ENCODE results near the gene GNGT1.

GNGT1 gene

DNA sequence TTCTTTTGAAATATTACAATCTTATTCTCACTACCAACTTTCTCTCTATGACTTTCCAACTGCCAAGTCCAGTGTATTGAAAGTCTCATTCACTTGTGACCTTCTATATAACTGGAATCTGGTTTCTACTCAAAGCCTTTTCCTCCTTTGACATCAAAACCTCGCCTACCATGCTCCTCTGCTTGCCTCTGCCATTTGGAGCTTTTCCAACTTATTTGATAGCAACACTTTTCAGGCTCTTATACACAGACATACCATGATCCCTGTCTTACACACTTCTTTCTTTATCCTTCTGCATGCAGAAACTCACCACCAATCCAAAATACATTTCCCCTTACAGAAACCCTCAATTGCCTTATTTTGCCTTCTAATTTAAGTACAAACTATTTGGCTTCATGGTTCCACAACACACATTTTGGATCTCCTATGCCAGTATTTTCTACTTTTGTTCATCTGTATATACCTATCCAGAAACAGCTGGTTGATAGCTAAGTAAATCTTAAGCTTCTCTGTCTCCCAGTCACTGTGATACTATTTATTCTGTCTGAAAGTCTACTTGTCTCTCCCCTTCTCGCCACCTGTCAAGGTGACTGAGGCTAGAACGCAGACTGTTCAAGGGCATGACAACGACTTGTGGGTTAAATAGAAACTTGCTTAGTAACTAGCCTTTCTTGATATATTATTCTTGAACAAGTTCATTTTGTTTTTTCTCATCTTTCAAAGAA lies 37.6 kb downstream of the GNGT1 start:
- DNase-seq (ENCODE audit: low spot score): no peak

- no peak for DNase-seq (ENCODE audit: low spot score)
Observed at GRCh38 chr7:93944673-93945072, 38.3 kb downstream of the GNGT1 start.

DNA sequence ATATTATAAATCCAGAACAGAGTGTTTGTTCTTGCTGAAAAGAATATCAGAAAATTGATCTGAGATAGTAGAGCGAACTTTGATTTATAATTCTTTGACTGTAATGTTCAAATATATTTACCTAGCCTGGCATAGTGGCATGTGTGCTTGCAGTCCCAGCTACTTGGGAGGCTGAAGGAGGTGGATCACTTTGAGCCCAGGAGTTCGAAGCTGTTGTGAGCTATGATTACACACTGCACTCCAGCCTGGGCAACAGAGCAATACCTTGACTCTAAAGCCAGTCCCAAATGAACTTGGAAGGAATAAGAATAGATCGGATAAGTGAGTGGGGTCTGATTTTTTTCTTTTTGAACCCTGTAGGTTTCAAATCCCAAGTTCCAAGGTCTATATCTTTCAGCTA lies 38.7 kb downstream of the GNGT1 start:
- DNase-seq (ENCODE audit: low spot score): no peak

DNA sequence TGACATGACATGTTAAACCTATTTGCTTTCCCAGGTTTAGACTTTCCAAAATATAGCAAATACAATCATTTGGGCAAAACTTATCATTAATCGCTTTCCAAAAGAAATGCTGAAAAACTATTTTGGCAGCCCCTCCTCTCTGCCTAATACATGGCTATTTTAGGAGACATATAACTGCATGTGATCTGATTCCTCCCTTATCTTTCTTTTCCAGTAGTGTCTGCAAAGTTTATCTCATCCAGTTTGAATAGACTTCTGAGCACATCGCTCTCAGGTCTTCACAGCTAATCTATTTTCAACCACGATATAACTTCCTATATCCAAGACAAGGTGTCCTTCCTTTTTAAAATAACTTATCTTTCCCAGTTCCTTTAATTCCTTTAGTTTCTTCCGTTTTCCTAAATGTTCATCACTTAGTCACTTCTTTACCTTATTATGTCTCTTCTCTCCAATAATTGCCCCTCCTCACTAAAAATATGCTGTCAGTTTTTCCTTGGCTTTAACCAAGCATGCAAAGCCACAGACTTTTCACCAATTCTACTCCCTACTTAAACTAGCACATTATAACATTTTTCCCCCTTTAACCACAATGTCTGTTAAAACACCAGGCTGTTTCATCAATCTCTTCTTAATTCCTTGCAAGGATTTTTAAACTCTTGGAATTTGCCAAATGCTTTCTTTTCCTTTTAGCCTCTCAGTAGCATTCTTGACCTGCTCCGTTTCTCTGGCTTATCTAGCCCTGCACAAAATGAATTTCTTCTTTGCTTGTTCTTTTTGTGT lies 39.6 kb downstream of the GNGT1 start:
- DNase-seq (ENCODE audit: low spot score): no peak

DNA sequence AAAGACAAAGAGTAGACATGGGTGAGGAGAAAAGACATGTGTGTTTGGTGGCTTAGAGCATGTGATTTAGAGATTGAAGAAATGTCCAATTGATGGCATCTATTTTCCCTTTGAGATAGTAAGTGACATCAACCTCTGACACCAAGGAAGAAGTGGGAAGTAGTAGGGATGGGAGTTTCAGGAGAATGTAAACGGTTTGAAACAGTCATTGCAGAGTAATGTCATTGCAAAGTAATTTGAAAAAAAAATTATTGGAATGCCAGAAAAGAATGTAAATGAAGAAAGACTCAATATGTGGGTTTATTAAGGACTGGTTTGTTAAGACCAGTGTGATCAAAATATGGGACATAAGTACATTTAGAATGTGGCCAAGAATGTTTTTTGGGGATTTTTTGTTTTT lies 41.7 kb downstream of the GNGT1 start:
- DNase-seq (ENCODE audit: low spot score): no peak

GRCh38 chr7:93948873-93949272 lies 42.5 kb downstream of the GNGT1 start:
- DNase-seq (ENCODE audit: low spot score): no peak

DNA sequence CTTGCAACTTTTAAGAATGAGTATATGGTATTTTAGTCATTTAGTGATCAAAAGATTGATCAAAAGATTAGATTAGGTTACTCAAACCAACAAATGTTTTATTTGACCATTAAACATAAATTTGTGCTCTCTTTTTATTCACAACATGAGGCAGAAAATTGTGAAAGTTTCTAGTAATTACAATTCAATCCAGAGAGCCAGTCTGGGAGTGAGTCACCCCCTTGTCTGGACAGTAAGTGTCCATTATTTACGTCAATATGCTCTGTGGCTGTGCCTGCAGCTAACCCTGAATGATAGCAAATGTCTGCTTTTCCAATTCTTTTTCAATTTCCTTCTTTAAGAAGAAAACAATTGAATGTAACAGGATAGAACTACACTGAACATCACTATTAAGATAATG lies 43.1 kb downstream of the GNGT1 start:
- DNase-seq (ENCODE audit: low spot score): no peak

- DNase-seq (ENCODE audit: low spot score): no peak
Observed at GRCh38 chr7:93955304-93955703, 48.9 kb downstream of the GNGT1 start.

DNA sequence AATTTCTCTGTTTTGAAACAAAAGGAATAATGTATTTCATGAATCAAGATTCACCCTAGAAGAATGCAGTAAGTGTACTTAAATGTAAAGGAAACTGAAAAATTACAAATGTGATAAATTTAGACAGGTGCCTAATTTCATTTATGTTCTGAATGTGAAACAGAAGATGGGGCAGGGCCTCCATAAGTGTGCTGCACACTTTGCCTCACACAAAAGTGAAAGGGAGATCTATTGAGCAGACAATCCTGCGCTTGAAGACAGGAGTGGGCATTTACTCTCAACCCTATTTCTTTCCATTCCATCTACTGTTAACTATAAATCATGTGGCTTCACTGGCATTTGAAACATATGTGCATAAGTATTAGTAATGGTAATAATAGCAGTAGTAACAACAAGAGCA lies 51.4 kb downstream of the GNGT1 start:
- DNase-seq (ENCODE audit: low spot score): no peak

DNA sequence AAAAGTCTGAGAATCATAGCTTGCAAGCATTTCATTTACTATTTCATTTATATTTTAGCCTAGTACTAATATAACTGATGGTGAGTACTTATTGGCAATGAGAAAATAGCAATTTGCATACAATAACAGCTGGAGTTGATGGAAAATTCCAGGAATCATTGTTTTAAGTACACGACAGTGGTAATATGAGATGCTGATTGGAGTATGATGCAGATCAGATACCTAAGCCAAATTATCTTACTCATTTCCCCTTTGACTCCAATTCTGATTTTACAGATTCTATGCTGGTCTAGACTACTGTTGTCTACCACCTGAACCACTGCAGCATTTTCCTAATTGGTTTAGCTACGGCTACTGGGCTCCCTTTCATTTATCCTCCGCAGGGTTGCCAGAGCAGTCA lies 51.8 kb downstream of the GNGT1 start:
- DNase-seq (ENCODE audit: low spot score): no peak

DNA sequence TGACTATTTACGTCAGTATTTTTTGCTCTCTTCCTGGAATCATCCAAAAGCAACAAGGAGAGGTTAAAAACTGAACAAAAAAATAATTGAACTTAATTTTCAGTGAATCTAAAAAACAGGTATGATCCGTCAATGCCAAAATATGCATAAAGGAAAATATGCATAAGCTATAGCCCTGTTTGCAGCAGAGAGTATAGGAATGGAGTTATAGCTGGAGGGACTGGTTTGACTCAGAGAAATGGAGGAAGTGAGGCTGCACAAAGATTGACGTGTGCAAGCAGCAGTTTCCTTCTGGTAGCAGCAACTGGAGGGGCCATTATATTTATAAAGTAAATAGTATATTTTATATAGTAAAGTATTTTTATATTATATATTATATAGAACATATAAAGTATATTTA lies 52.3 kb downstream of the GNGT1 start:
- no peak for DNase-seq (ENCODE audit: low spot score)
